Eye (tissue), 1 donor: ENCODE results near the gene ACKR2.
A peak's percentile ranks its signal among the peaks of the same experiment; 100 is the strongest.
"Not testable (repeated sequence)": the region's sequence is repeated elsewhere in the genome, so short reads cannot be mapped to it uniquely, and the experiment has no call there.

Experiments used
- DNase-seq: peaks from one replicate; pipeline ENCODE4 v3.0.0-alpha.2; 2015

ACKR2 gene

GRCh38 chr3:42864321-42864950 is 55.2 kb downstream of the ACKR2 start:
- no peak for DNase-seq

GRCh38 chr3:42865256-42865655 is 56.0 kb downstream of the ACKR2 start:
- DNase-seq = no peak

GRCh38 chr3:42867138-42867537 is 57.9 kb downstream of the ACKR2 start:
- no peak for DNase-seq

GRCh38 chr3:42868841-42869240 is 59.6 kb downstream of the ACKR2 start:
- no peak for DNase-seq

GRCh38 chr3:42871592-42872196 is 62.4 kb downstream of the ACKR2 start:
- no peak for DNase-seq

DNA sequence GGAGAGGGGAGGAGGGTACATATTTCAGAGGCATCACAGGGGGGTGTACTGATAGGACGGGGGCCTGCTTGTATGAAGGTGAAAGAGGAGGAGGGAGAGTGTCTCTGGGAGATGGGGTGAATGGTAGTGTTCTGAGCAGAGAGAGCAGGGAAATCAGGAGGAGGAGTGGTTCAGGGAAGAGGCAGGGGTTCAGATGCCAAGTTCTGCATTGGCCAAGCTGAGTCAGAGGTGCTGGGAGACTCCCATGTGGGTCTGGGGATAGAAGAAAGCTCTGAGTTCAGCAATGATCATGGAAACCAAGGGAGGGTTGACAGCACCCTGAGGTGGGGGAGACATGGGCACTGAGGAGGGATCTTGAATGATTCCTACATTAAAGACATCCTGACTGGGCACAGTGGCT is 63.5 kb downstream of the ACKR2 start:
- DNase-seq = no peak

GRCh38 chr3:42873221-42873982 is 64.2 kb downstream of the ACKR2 start:
- no peak for DNase-seq

DNA sequence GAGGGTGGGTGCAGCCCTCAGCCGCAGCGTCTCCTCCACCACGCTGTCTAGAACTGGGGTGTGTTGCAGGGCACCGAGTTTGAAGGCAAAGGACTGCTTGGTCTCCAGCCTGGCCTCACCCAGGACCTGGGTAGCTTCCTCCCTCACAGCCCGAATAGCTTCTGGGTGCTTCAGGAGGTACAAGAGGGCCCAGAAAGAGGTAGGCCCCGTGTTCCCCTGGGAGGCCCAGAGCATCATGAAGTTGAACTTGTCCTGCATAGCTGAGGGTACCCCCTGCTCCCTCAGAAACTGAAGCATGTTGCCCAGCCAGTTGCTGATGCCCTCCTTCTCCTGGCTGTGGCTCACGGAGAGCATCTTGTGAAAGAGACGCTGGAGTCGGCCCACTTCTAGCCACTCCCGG is 65.5 kb downstream of the ACKR2 start:
- DNase-seq = no peak

DNA sequence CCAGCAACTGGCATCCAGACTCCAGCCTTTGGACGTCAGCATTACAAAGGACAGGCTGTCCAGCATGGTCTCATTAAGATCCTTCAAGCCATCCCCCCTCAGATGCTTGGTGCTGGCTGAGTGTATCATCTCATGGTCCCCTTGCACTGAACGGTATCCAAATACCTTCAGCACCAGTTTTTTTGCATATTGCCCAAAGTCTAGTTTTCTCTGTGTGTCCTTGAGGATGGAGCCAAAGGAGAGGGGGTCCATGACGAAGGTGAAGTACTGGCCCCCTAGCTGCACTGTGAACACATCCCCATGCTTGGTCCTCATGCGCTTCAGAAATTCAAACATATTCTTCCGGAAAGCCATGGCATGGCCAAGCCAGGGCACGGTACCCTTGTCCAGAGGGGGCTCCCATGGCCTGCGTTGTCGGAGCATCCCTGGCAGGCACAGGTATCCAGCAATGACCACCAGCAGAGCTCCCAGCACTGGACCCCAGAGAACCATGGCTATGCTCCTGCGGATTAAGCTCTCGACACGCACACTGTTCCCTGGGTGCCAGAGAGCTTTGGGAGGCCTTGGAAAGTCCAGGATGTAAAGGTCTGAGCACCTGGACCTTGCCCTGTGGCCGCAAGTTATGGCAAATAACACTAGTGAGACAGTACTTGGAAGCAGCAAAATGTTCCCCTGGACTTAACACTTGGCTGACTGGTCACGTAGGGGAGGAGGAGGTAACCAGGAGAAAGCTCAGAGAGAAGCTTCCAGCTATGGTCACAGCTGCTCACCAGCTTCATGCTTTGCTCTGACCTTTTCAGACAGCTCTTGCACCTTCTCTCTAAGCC is 66.3 kb downstream of the ACKR2 start, which contains the start of gene CYP8B1:
Gene CYP8B1 (minus strand): TSS at position 555 of the 827 bp plus-strand sequence. CDS start 63 bp downstream, at position 492.
- no peak for DNase-seq

GRCh38 chr3:42876401-42876800 is 67.2 kb downstream of the ACKR2 start:
- DNase-seq = no peak

DNA sequence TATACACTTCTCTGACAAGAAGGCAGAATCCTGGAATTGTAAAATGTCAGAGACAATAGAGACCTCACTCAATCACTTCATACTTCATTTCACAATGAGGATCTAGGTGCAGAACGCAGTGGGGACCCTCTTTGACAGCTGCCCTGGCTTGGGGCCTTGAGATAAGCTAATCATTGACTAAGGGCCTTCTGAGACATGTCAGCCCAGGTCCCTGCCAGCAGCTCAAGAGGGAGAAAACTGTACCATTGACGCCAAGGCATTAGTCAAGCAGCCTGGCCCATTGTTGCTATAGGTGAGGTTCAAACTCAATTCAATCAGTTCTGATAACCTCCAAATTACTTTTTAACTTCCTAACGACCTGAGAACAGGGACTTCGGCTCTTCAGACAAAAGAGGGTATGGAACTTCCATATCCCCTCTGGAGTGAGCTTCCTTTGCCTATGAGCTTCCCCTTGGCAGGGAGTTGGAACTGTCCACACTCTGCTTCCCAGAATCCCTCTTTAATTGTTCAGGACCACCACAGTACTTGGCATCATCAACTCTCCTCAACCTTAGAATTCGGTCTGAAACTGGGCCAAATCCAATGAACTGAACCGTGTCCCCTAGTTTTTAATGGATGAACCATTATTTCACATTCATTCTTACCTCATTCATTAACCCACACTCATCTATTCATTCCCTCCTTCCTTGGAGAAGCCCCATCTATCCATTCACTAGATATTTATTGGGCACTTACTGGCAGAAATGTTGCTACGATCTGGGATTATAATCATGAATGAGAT is 67.9 kb downstream of the ACKR2 start:
- no peak for DNase-seq

GRCh38 chr3:42877881-42878280 is 68.6 kb downstream of the ACKR2 start:
- no peak for DNase-seq

GRCh38 chr3:42880183-42880582 is 70.9 kb downstream of the ACKR2 start:
- DNase-seq = no peak

GRCh38 chr3:42880601-42881451 is 71.6 kb downstream of the ACKR2 start:
- DNase-seq = peak; percentile 92

- DNase-seq = not testable (repeated sequence)
Observed at GRCh38 chr3:42883251-42883930, 74.1 kb downstream of the ACKR2 start.

DNA sequence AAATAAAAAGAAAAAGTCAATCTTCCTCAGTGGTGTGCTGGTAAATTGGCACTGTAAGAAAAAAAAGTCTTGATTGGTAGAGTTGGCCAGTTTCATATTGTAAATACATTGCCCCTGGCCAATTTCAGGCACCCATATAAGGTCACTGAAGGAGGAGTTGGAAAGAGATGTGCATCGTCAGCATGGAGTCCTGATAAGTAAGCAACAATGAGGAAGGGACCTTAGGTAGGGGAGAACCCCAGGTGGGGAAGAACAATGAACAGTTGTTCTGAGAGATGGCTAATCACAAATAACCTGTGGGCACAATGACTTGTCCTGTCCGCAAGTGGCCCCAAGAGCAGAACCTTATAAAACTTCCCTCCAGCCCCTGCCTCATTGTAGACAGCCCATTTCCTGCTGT is 75.1 kb downstream of the ACKR2 start:
- DNase-seq = no peak

- no peak for DNase-seq
Observed at GRCh38 chr3:42886294-42886822, 77.1 kb downstream of the ACKR2 start.

- no peak for DNase-seq
Observed at GRCh38 chr3:42887084-42887483, 77.8 kb downstream of the ACKR2 start.

- no peak for DNase-seq
Observed at GRCh38 chr3:42891042-42891441, 81.8 kb downstream of the ACKR2 start.

- DNase-seq = no peak
Observed at GRCh38 chr3:42892169-42892568, 82.9 kb downstream of the ACKR2 start.
